PC-9 (cell line): ENCODE measurements around the gene CRYGD. TPM values are rescaled to one million over a fixed set of nuclear protein-coding genes. Genes with fewer than 3 reads are reported as not detected.

Experiments used
- BruUV-seq: library from RNA; stranded (reverse); fragments of 400-500 nt; replicated peaks from 2 replicates; lab custom pipeline; 2021; lab: Mats Ljungman, UMichigan
- CTCF ChIA-PET: fragments of 300-600 bp; sonication (Branson Sonifier 250); formaldehyde crosslinking; loops from one replicate; lab custom pipeline; 2022; ENCODE audit warnings: antibody characterized with exemption; lab: Charles Lee
- POLR2A ChIA-PET: fragments of 300-600 bp; sonication (Branson Sonifier 250); formaldehyde crosslinking; loops from one replicate; lab custom pipeline; 2022; ENCODE audit warnings: antibody characterized with exemption; ENCODE audit not compliant: unreplicated experiment; lab: Charles Lee
- DNase-seq, 2 experiments: peaks; one replicate each; pipeline versions ENCODE4 v3.0.0 to v3.0.0-alpha.2; 2015 to 2022; ENCODE audit warnings: mixed read lengths in 1 of 2
- H2AFZ ChIP-seq: fragments of 200-600 bp; sonication (generic); 2 replicates; pipeline ENCODE4 v1.8.1; 2017; ENCODE audit warnings: antibody characterized with exemption
- H3F3A ChIP-seq: fragments of 200-600 bp; sonication (generic); 2 replicates; pipeline ENCODE4 v1.8.1; 2017; ENCODE audit warnings: antibody characterized with exemption, mild to moderate bottlenecking, low read depth; ENCODE audit not compliant: insufficient read depth
- H3K27ac ChIP-seq: fragments of 200-600 bp; sonication (generic); 2 replicates; pipeline ENCODE4 v1.6.1; 2016; ENCODE audit warnings: mixed run types
- H3K27me3 ChIP-seq: fragments of 200-600 bp; sonication (generic); 2 replicates; pipeline ENCODE4 v1.6.1; 2016; ENCODE audit warnings: low read depth, mixed run types; ENCODE audit not compliant: insufficient read depth
- H3K36me3 ChIP-seq: fragments of 200-600 bp; sonication (generic); 2 replicates; pipeline ENCODE4 v1.6.1; 2016; ENCODE audit warnings: low read depth, mixed run types
- H3K4me1 ChIP-seq: fragments of 200-600 bp; sonication (generic); replicated peaks from 2 replicates; pipeline ENCODE4 v1.6.1; 2016; ENCODE audit warnings: mixed run types; ENCODE audit not compliant: insufficient read depth
- H3K4me2 ChIP-seq: fragments of 200-600 bp; sonication (generic); 2 replicates; pipeline ENCODE4 v1.6.1; 2017; ENCODE audit warnings: mixed run types
- H3K4me3 ChIP-seq: fragments of 200-600 bp; sonication (generic); 2 replicates; pipeline ENCODE4 v1.6.1; 2016; ENCODE audit warnings: mixed run types
- H3K79me2 ChIP-seq: fragments of 200-600 bp; sonication (generic); 2 replicates; pipeline ENCODE4 v1.6.1; 2017; ENCODE audit warnings: low read depth, mixed run types
- H3K9me2 ChIP-seq: fragments of 200-600 bp; sonication (generic); 2 replicates; pipeline ENCODE4 v1.8.1; 2017; ENCODE audit warnings: mild to moderate bottlenecking; ENCODE audit not compliant: insufficient read depth
- H3K9me3 ChIP-seq: fragments of 200-600 bp; sonication (generic); 2 replicates; pipeline ENCODE4 v1.8.1; 2016; ENCODE audit warnings: low read depth; ENCODE audit not compliant: insufficient read depth
- H4K20me1 ChIP-seq: fragments of 200-600 bp; sonication (generic); 2 replicates; pipeline ENCODE4 v1.8.1; 2017; ENCODE audit not compliant: insufficient read depth
- EZH2 ChIP-seq: fragments of 200-600 bp; sonication (generic); IDR thresholded peaks from 2 replicates; pipeline ENCODE4 v1.8.0; 2017; ENCODE audit warnings: antibody characterized with exemption, low read depth
- intact Hi-C: fragments of 100-400 bp; cut with micrococcal nuclease; formaldehyde crosslinking; loops from one replicate; pipeline ENCODE4 v1.10.0; 2022; ENCODE audit not compliant: unreplicated experiment
- total RNA-seq: library from RNA; stranded (reverse); gene quantifications from 2 replicates; pipeline ENCODE4 v1.2.3, GENCODE V29; 2021
- TF ChIP-seq, protein P1 (sequence below): fragments of 200-600 bp; sonication (generic); conservative IDR thresholded peaks from 2 replicates; pipeline ENCODE4 v1.6.1; 2017; ENCODE audit warnings: mixed run types, antibody characterized with exemption, mild to moderate bottlenecking, moderate library complexity

The CRYGD gene
- total RNA-seq, 1 experiment from 2014 or later = not detected

DNA sequence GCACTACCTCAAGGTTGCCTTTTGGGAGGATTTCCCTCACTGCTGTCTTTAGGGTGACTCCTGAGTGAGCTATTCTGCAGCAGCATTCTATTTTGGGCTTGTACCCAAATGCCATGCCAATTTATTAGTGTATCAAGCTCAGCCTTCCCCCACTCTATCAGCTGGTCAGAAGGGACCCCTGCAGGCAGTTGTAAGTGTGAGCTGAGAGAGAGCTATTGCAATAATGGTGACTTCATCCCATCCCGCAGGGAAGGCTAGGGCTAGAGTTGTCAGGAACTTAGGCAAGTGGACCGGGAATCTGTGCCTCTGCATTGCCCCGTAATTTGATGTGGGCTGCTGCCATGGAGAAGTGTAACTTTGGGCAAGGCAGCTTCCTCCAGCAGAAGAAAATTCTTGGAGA lies 23.4 kb upstream of the CRYGD start:
- no peak for DNase-seq
- H3F3A ChIP-seq = no peaks in the 10 kb centered on the region
- H3K79me2 ChIP-seq = no peaks in the 10 kb centered on the region
- no peaks in the 10 kb centered on the region for H3K36me3 ChIP-seq
- H2AFZ ChIP-seq = no peak overlapping the region
- BruUV-seq = no TSS peak
- no peaks in the 10 kb centered on the region for H3K9me3 ChIP-seq
- H4K20me1 ChIP-seq = no peaks in the 10 kb centered on the region
- H3K4me2 ChIP-seq = no peak overlapping the region
- TF ChIP-seq, protein P1, sequence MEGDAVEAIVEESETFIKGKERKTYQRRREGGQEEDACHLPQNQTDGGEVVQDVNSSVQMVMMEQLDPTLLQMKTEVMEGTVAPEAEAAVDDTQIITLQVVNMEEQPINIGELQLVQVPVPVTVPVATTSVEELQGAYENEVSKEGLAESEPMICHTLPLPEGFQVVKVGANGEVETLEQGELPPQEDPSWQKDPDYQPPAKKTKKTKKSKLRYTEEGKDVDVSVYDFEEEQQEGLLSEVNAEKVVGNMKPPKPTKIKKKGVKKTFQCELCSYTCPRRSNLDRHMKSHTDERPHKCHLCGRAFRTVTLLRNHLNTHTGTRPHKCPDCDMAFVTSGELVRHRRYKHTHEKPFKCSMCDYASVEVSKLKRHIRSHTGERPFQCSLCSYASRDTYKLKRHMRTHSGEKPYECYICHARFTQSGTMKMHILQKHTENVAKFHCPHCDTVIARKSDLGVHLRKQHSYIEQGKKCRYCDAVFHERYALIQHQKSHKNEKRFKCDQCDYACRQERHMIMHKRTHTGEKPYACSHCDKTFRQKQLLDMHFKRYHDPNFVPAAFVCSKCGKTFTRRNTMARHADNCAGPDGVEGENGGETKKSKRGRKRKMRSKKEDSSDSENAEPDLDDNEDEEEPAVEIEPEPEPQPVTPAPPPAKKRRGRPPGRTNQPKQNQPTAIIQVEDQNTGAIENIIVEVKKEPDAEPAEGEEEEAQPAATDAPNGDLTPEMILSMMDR = no peak
- CTCF ChIA-PET = interaction anchor here (0.6 kb wide), 1 partner anchor 134 kb away, joined by 3 read pairs; no protein-coding TSS in a partner anchor
- POLR2A ChIA-PET = no interaction called here
- no peaks in the 10 kb centered on the region for H3K27me3 ChIP-seq
- H3K27ac ChIP-seq = no peak overlapping the region
- intact Hi-C loops = no loop called here
- no peaks in the 10 kb centered on the region for H3K4me1 ChIP-seq
- no peaks in the 10 kb centered on the region for H3K9me2 ChIP-seq
- H3K4me3 ChIP-seq = no peak overlapping the region

DNA sequence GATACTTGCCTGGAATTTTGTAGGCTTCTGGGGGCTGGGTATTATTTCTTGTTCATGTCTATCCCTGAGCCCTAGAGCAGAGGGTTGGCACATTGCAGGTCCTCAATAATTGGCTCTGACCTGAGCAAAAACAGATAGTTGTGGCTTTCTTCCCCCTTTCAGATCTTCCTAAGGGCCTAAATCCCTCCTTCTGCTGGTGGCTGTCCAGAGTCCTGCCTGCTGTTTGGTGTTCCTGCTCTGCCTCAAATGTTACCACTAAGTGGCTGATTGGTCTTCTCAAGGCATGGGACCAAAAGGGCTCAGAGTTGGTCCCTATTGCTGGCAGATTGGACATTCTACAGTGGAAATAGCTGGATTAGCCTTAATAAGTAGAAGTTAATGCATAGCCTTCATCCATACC lies 22.7 kb upstream of the CRYGD start:
- ChIA-PET POLR2A (no interaction called here), CTCF (no interaction called here)
- H2AFZ ChIP-seq = no peak overlapping the region
- no peak for TF ChIP-seq EZH2
- TF ChIP-seq, protein P1 = no peak
- no peak for DNase-seq
- H3K27me3 ChIP-seq = no peaks in the 10 kb centered on the region
- H3K4me2 ChIP-seq = no peak overlapping the region
- no peaks in the 10 kb centered on the region for H3F3A ChIP-seq
- no peaks in the 10 kb centered on the region for H3K36me3 ChIP-seq
- no peaks in the 10 kb centered on the region for H4K20me1 ChIP-seq
- intact Hi-C loops = no loop called here
- H3K9me2 ChIP-seq = no peaks in the 10 kb centered on the region
- no peaks in the 10 kb centered on the region for H3K4me1 ChIP-seq
- H3K9me3 ChIP-seq = no peaks in the 10 kb centered on the region
- no peak overlapping the region for H3K27ac ChIP-seq
- H3K79me2 ChIP-seq = no peaks in the 10 kb centered on the region
- no peak overlapping the region for H3K4me3 ChIP-seq
- no TSS peak for BruUV-seq

DNA sequence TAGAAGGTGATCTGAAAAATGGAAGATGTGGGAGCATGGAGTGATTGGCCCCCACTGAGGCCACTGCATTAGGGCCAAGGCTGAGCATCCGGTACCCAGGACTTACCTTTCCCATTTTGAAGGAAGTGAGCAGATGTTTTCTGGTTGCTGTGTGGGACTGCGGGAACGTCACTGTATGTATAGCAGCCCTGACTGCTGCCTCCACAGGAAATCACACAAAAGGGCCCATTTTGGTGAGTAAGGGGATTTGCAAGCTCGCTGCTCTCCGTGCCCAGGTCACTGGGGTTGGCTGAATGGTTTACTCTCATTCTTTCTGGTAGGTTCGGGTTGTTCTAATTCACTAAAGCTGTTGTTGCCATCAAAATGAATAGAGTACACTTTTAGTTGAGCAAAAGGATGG lies 21.7 kb upstream of the CRYGD start, which contains the start of gene CRYGB:
CRYGB (minus strand) TSS at position 153 of the 400 bp plus-strand sequence; CDS start at position 115, 38 bp downstream.
- H3K27me3 ChIP-seq = no peaks in the 10 kb centered on the region
- no peaks in the 10 kb centered on the region for H3F3A ChIP-seq
- no peaks in the 10 kb centered on the region for H3K9me2 ChIP-seq
- H3K27ac ChIP-seq = no peak within 1 kb of the TSS
- no peaks in the 10 kb centered on the region for H3K4me1 ChIP-seq
- ChIA-PET CTCF (no interaction called here), POLR2A (no interaction called here)
- intact Hi-C loops = no loop called here
- no peaks in the 10 kb centered on the region for H3K79me2 ChIP-seq
- H3K4me3 ChIP-seq = no peak within 1 kb of the TSS
- DNase-seq = no peak
- BruUV-seq = no TSS peak
- no peaks in the 10 kb centered on the region for H3K36me3 ChIP-seq
- no peak within 1 kb of the TSS for H2AFZ ChIP-seq
- no peak for TF ChIP-seq EZH2
- TF ChIP-seq, protein P1 = no peak
- no peaks in the 10 kb centered on the region for H4K20me1 ChIP-seq
- H3K4me2 ChIP-seq = no peak within 1 kb of the TSS
- no peaks in the 10 kb centered on the region for H3K9me3 ChIP-seq
